ENCODE measurements around the gene TPP1.

DNA sequence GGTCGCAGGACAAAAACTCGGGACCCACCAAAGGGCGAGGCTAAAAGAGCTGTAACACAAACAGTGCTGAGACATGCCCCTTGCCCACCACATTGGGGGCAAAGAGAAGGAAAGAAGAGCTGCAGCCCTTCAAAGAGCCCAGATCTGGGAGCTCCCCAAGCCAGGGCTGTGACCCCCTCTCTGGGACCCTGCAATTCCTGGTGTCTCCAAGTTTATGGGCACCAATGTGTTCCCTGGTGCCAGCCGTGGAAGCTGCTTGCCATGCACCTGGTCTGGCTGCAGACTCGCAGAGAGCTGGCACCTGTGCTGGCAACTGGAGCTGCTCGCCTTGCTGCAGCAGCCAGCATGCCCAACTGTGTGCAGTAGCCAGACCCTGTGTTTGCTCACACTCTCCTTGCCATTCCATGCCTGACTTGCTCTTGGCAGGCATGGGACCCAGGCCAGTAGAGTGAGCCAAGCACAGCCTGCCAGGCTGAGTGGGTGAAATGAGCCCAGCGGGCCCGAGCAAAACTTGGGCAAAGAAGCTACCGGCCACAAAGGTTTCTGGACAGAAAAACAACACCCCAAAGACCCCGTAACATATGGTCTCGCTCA, 31.8 kb downstream of the TPP1 start:
- TF ChIP-seq, protein P1, sequence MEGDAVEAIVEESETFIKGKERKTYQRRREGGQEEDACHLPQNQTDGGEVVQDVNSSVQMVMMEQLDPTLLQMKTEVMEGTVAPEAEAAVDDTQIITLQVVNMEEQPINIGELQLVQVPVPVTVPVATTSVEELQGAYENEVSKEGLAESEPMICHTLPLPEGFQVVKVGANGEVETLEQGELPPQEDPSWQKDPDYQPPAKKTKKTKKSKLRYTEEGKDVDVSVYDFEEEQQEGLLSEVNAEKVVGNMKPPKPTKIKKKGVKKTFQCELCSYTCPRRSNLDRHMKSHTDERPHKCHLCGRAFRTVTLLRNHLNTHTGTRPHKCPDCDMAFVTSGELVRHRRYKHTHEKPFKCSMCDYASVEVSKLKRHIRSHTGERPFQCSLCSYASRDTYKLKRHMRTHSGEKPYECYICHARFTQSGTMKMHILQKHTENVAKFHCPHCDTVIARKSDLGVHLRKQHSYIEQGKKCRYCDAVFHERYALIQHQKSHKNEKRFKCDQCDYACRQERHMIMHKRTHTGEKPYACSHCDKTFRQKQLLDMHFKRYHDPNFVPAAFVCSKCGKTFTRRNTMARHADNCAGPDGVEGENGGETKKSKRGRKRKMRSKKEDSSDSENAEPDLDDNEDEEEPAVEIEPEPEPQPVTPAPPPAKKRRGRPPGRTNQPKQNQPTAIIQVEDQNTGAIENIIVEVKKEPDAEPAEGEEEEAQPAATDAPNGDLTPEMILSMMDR (IDR thresholded peaks at IDR 0.05; ENCODE audit: low read depth, low read length) = no peak
- TF ChIP-seq POLR2A (IDR thresholded peaks at IDR 0.05; ENCODE audit: extremely low read depth, insufficient read length) (no peak), MYC (IDR thresholded peaks at IDR 0.05; ENCODE audit: low read depth, low read length) (no peak)

All from NB4 (cell line).